GM19351 (cell line): ENCODE data around the gene ASB11.

Experiments
- ATAC-seq: cut with Tn5 transposase; IDR thresholded peaks from one replicate; pipeline ENCODE4 v1.9.1; 2021; ENCODE audit warnings: mild to moderate bottlenecking, moderate library complexity; ENCODE audit not compliant: unreplicated experiment

ASB11 gene

GRCh38 chrX:15235001-15235400, 80.4 kb downstream of the ASB11 start:
- no peak for ATAC-seq

- ATAC-seq, result no peak
Observed at GRCh38 chrX:15233416-15234015, 81.9 kb downstream of the ASB11 start.
